ENCODE results near the gene CNTN2. TPM values are rescaled to one million over a fixed set of nuclear protein-coding genes. Genes with fewer than 3 reads are reported as not detected.

The CNTN2 gene
- total RNA-seq, 2 donors from 2014 or later, result not detected

DNA sequence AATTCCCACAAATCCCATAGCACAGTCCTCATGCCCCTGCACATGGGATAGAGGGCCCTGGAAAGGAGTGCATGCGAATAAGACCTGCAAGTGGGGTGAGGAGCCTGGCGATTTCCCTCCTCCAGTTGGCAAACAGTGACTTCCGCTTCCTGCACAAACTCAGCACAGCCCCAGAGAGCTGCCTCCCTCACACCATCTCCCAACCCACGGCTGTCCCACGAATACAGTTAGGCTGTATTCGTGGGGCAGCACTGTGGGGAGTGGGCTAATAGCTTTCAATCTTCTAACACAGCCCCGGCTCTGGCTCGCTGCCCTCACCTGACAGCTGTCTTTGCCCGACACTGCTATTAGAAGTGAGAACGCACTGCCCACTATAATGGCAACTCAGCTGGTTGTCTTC lies 28.2 kb upstream of the CNTN2 start:
- Mint-ChIP-seq H3K36me3 (no peaks in the 10 kb centered on the region), H3K9me3 (no peaks in the 10 kb centered on the region), H3K4me3 (no peak overlapping the region), H3K27me3 (peaks cover 0 to 3% of the 10 kb centered on the region in 2 donors), H3K27ac (no peak overlapping the region), H3K4me1 (ENCODE audit: low read depth in 2 of 2) (no peaks in the 10 kb centered on the region)
- no peak for ATAC-seq
- DNase-seq (ENCODE audit: low spot score), result no peak

- ATAC-seq, result no peak
- Mint-ChIP-seq H3K27me3 (peaks cover 0 to 3% of the 10 kb centered on the region in 2 donors), H3K27ac (no peak overlapping the region), H3K4me1 (ENCODE audit: low read depth in 2 of 2) (no peaks in the 10 kb centered on the region), H3K36me3 (no peaks in the 10 kb centered on the region), H3K4me3 (no peak overlapping the region), H3K9me3 (no peaks in the 10 kb centered on the region)
- DNase-seq (ENCODE audit: low spot score), result no peak
Measured at GRCh38 chr1:205015241-205015640, 27.8 kb upstream of the CNTN2 start.

GRCh38 chr1:205016075-205016474 lies 26.9 kb upstream of the CNTN2 start:
- no peak overlapping the region for H3K4me3 Mint-ChIP-seq
- H3K9me3 Mint-ChIP-seq, result no peaks in the 10 kb centered on the region
- H3K4me1 Mint-ChIP-seq (ENCODE audit: low read depth in 2 of 2), result no peaks in the 10 kb centered on the region
- DNase-seq (ENCODE audit: low spot score) (no peak), ATAC-seq (no peak)
- peaks cover 0 to 3% of the 10 kb centered on the region in 2 donors for H3K27me3 Mint-ChIP-seq
- no peaks in the 10 kb centered on the region for H3K36me3 Mint-ChIP-seq
- no peak overlapping the region for H3K27ac Mint-ChIP-seq

DNA sequence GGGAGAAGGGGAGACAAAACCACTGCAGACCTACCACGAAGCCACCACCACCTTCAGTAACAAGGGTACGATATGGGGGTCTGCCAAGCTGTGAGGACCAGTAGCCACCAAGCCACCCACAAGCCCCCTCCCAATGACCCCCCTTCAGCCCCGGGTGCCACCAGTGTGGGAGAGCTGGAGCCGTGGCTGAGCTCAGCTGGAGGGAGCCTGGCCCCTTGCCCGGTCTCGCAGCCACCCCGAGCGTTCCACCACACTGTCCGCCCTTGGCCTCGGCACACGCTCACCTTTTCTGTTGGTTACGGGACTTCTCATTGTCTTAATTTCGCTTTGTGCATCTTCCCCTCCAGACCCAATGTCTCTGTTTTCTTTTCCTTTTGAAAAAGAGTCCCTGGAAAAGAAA lies 26.4 kb upstream of the CNTN2 start:
- H3K4me1 Mint-ChIP-seq (ENCODE audit: low read depth in 2 of 2), result no peaks in the 10 kb centered on the region
- DNase-seq (ENCODE audit: low spot score), result no peak
- H3K36me3 Mint-ChIP-seq, result no peaks in the 10 kb centered on the region
- peaks cover 0 to 3% of the 10 kb centered on the region in 2 donors for H3K27me3 Mint-ChIP-seq
- no peak overlapping the region for H3K4me3 Mint-ChIP-seq
- no peaks in the 10 kb centered on the region for H3K9me3 Mint-ChIP-seq
- no peak for ATAC-seq
- H3K27ac Mint-ChIP-seq, result no peak overlapping the region

DNA sequence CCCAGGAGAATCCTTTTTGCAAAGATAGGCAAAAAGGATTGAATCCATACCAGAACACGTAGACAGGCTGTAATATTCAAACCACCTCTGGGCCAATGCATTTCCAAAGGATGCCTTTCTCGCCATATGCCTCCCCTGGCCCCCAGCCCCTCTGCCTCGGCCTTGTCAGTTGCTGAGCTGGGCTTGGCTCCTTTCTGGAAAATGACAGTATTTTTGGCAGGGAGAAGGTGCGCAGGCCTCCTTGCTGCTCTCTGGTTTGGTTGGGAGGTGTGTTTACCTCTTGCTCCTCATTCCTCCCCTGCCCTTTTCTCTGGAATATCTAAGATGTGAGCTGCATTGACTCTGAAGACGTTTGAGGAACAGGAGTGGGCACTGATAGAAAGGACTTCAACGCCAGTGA lies 26.0 kb upstream of the CNTN2 start:
- ATAC-seq (no peak), DNase-seq (ENCODE audit: low spot score) (no peak)
- Mint-ChIP-seq H3K9me3 (no peaks in the 10 kb centered on the region), H3K27ac (no peak overlapping the region), H3K4me1 (ENCODE audit: low read depth in 2 of 2) (no peaks in the 10 kb centered on the region), H3K4me3 (no peak overlapping the region), H3K36me3 (no peaks in the 10 kb centered on the region), H3K27me3 (peaks cover under 1 to 3% of the 10 kb centered on the region in 2 donors)

DNA sequence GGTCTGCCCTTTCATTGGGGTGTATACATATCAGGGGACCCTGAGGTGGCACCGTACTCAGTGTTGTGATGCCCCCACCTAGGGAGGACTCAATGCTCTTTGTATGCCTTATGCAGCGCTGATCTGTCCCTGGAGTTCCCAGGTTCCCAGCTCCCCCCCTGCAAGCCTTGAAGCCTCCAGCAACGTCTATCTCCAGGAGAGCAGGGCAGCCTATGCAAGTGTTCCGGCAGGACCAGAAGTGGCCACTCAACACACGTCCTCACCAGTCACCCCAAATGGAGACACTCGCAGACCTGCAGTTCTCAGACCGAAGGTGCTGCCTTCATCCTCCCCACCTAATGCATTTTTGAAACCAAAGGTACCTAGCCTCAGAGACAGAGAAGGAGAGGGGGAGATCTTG lies 25.2 kb upstream of the CNTN2 start:
- Mint-ChIP-seq H3K27ac (no peak overlapping the region), H3K36me3 (no peaks in the 10 kb centered on the region), H3K27me3 (peaks cover 3 to 7% of the 10 kb centered on the region in 2 donors), H3K9me3 (no peaks in the 10 kb centered on the region), H3K4me3 (no peak overlapping the region), H3K4me1 (ENCODE audit: low read depth in 2 of 2) (no peaks in the 10 kb centered on the region)
- ATAC-seq (no peak), DNase-seq (ENCODE audit: low spot score) (no peak)

GRCh38 chr1:205018381-205018780 lies 24.6 kb upstream of the CNTN2 start:
- Mint-ChIP-seq H3K36me3 (no peaks in the 10 kb centered on the region), H3K4me3 (no peak overlapping the region), H3K27ac (no peak overlapping the region), H3K9me3 (no peaks in the 10 kb centered on the region), H3K4me1 (ENCODE audit: low read depth in 2 of 2) (no peaks in the 10 kb centered on the region), H3K27me3 (peaks cover 3 to 7% of the 10 kb centered on the region in 2 donors)
- ATAC-seq (no peak), DNase-seq (ENCODE audit: low spot score) (no peak)

DNA sequence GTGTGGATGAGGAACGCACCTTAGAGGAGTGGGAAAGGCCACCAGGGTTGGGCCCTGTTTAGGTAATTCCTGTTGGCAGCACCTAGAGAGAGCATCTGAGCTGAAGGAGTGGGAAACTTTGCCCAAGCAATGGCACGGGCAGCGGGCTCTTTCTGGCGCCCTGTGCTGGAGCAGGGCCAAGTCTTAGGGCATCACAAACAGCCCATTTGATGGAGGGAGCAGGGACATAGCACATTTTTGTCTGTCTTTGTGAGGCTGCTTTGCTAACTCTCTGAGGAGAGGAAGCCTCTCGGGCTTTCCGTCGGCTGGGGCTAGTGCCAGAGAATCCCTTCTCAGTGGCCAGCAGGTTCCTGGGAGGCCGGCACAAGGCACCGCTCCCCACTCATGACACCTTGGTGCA lies 22.5 kb upstream of the CNTN2 start:
- Mint-ChIP-seq H3K36me3 (no peaks in the 10 kb centered on the region), H3K27ac (no peak overlapping the region), H3K27me3 (peaks cover 3 to 7% of the 10 kb centered on the region in 2 donors), H3K4me3 (no peak overlapping the region), H3K9me3 (no peaks in the 10 kb centered on the region), H3K4me1 (ENCODE audit: low read depth in 2 of 2) (no peaks in the 10 kb centered on the region)
- ATAC-seq, result no peak
- DNase-seq (ENCODE audit: low spot score), result no peak

DNA sequence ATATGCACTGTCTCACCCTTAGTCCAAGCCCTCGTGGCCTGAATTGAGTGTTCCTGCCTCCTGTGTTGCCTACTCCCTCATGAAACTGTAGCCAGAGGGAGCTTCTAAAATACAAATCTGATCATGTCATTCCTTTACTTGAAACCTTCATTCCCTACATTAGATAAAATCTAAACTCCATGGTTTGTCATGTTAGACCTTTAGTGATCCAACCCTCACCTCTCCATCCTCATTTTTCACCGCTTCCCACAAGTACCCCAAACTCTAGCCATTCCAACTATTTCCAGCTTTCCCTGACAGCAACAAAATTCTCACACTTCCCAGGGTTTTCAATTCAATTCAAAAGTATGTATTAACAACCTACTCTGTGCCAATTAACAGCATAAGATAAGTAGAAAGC lies 18.3 kb upstream of the CNTN2 start:
- no peak overlapping the region for H3K4me3 Mint-ChIP-seq
- H3K27me3 Mint-ChIP-seq, result peaks cover 3 to 13% of the 10 kb centered on the region in 2 donors
- ATAC-seq (no peak), DNase-seq (ENCODE audit: low spot score) (no peak)
- no peaks in the 10 kb centered on the region for H3K4me1 Mint-ChIP-seq (ENCODE audit: low read depth in 2 of 2)
- no peaks in the 10 kb centered on the region for H3K9me3 Mint-ChIP-seq
- H3K27ac Mint-ChIP-seq, result no peak overlapping the region
- no peaks in the 10 kb centered on the region for H3K36me3 Mint-ChIP-seq

DNA sequence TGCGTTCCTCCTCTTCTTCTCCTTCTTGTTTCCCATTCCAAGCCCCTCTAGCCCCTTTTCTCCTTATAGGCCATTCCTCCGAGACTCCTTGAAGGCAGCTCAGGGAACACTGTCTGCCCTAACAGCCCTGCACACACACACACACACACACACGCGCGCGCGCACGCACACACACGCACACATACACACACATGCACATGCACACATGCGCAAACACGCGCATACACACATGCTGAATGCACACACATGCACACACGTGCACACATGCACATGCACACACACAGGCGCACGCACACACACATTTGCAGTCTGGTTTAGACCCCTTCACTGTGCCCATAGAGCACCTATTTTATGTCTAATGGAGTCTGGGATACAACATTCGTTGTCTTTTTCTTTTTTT lies 17.8 kb upstream of the CNTN2 start:
- Mint-ChIP-seq H3K27ac (no peak overlapping the region), H3K4me1 (ENCODE audit: low read depth in 2 of 2) (no peaks in the 10 kb centered on the region), H3K36me3 (no peaks in the 10 kb centered on the region), H3K9me3 (no peaks in the 10 kb centered on the region), H3K4me3 (no peak overlapping the region), H3K27me3 (peaks cover 3 to 13% of the 10 kb centered on the region in 2 donors)
- DNase-seq (ENCODE audit: low spot score), result no peak
- ATAC-seq, result no peak

GRCh38 chr1:205026181-205026580 lies 16.8 kb upstream of the CNTN2 start:
- Mint-ChIP-seq H3K36me3 (no peaks in the 10 kb centered on the region), H3K27me3 (peaks cover 3 to 13% of the 10 kb centered on the region in 2 donors), H3K4me3 (no peak overlapping the region), H3K9me3 (no peaks in the 10 kb centered on the region), H3K27ac (no peak overlapping the region), H3K4me1 (ENCODE audit: low read depth in 2 of 2) (no peaks in the 10 kb centered on the region)
- ATAC-seq (no peak), DNase-seq (ENCODE audit: low spot score) (no peak)

- ATAC-seq (no peak), DNase-seq (ENCODE audit: low spot score) (no peak)
- Mint-ChIP-seq H3K36me3 (no peaks in the 10 kb centered on the region), H3K9me3 (no peaks in the 10 kb centered on the region), H3K4me1 (ENCODE audit: low read depth in 2 of 2) (no peaks in the 10 kb centered on the region), H3K27me3 (peaks cover 3 to 6% of the 10 kb centered on the region in 2 donors), H3K27ac (no peak overlapping the region), H3K4me3 (no peak overlapping the region)
Measured at GRCh38 chr1:205028390-205028789, 14.6 kb upstream of the CNTN2 start.

DNA sequence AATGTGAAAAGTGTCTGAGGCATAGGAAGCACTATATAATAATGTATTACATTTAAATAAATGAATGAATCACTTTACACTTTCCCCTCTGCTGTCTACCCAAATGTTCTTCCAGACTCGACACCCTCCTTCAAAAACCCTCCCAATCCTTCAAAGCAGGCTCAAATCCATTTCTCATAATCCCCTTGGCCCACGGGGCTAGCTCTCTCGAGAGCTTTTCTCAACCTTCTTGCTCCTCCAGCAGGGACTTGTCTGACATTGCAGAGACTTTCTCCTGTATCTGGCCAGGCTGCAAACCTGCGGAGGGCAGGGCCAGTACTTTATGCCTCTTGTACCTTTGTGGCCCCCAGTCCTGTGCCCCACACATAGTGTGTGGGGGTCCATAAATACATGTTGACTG lies 14.1 kb upstream of the CNTN2 start:
- DNase-seq (ENCODE audit: low spot score) (no peak), ATAC-seq (no peak)
- no peaks in the 10 kb centered on the region for H3K9me3 Mint-ChIP-seq
- no peaks in the 10 kb centered on the region for H3K4me1 Mint-ChIP-seq (ENCODE audit: low read depth in 2 of 2)
- no peak overlapping the region for H3K4me3 Mint-ChIP-seq
- H3K27ac Mint-ChIP-seq, result no peak overlapping the region
- no peaks in the 10 kb centered on the region for H3K36me3 Mint-ChIP-seq
- H3K27me3 Mint-ChIP-seq, result peaks cover 3 to 6% of the 10 kb centered on the region in 2 donors

GRCh38 chr1:205030241-205030640 lies 12.8 kb upstream of the CNTN2 start:
- no peak overlapping the region for H3K27ac Mint-ChIP-seq
- no peaks in the 10 kb centered on the region for H3K9me3 Mint-ChIP-seq
- H3K36me3 Mint-ChIP-seq, result no peaks in the 10 kb centered on the region
- no peaks in the 10 kb centered on the region for H3K4me1 Mint-ChIP-seq (ENCODE audit: low read depth in 2 of 2)
- DNase-seq (ENCODE audit: low spot score) (no peak), ATAC-seq (no peak)
- H3K4me3 Mint-ChIP-seq, result no peak overlapping the region
- H3K27me3 Mint-ChIP-seq, result peaks cover 3 to 6% of the 10 kb centered on the region in 2 donors

DNA sequence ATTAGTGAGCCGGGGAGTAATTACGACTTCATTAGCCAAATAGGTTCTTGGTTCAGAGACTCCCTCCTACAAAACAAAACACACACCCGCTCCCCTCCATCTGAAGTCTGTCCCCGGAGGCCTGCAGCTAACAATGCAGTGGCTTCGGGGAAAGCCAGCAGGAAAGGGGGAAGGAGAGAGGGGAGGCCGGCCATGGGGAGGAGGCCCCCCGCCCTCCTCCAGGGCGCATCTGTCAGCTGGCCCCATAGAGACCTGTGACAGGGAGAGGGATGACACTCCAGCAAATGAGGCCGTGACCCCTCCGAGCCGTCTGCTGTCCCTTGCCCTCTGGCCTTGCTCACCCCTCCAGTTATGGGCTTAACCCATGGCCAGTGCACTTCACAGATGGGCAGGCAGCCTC lies 12.1 kb upstream of the CNTN2 start:
- Mint-ChIP-seq H3K36me3 (no peaks in the 10 kb centered on the region), H3K27me3 (peaks cover 3 to 6% of the 10 kb centered on the region in 2 donors), H3K4me3 (no peak overlapping the region), H3K27ac (no peak overlapping the region), H3K4me1 (ENCODE audit: low read depth in 2 of 2) (no peaks in the 10 kb centered on the region), H3K9me3 (no peaks in the 10 kb centered on the region)
- ATAC-seq, result no peak
- DNase-seq (ENCODE audit: low spot score), result no peak

All from natural killer cell treated with Interleukin-12 subunit alpha and Interleukin-12 subunit beta and Interleukin-15 and Interleukin-18, amount 100 ng/mL, for 72 hours (primary cell).